COLO668 (cell line): Measurements from ENCODE around the gene GIMAP2.
"Not testable (repeated sequence)": the region's sequence is repeated elsewhere in the genome, so short reads cannot be mapped to it uniquely, and the experiment has no call there.

Experiments used
- DNase-seq: peaks from one replicate; lab custom pipeline; 2025; ENCODE audit not compliant: unreplicated experiment; lab: John Stamatoyannopoulos, UW

Gene GIMAP2

DNA sequence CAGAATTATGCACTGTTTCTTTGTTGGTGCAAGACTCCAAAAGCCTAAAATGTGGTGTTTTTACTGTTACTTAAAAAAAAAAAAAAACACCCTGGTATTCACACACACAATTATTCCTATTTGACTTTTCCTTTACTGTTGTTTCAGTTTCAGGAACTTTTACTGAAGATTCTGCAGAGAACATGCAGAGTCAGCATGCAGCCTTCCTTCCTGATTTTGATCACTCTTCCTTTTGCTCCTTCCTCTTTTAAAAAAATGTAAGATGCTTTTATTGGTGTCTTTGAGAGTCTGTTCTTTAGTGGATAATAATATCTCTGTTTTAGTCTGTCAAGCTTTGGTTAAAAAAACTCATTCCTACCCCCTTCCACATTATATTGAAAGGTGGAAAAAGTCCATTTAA lies 9.2 kb upstream of the GIMAP2 start:
- DNase-seq: not testable (repeated sequence)

DNA sequence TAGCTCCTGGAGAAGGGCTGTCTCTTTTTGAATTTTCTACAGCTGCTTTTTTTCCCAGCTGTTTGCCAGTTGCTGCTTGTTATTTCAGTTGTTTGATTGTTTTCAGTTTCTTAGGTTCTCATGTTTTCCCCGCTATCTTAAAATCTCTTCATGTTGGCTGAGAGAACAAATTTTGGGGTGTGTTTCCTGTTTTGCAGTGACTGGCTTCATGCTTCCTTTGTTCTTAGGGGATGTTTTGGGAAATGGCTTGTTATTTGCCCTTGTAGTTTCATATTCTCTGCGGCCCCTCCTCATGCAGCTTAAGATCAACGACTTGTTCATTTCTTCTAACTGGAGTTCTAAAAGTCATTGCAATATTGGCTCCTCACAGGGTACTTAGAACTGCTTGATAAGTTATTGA lies 8.7 kb upstream of the GIMAP2 start:
- DNase-seq: not testable (repeated sequence)

DNA sequence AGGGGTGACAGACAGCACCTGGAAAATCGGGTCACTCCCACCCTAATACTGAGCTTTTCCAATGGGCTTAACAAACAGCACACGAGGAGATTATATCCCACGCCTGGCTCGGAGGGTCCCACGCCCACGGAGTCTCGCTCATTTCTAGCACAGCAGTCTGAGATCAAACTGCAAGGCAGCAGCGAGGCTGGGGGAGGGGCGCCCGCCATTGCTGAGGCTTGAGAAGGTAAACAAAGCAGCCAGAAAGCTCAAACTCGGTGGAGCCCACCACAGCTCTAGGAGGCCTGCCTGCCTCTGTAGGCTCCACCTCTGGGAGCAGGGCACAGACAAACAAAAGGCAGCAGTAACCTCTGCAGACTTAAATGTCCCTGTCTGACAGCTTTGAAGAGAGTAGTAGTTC lies 6.9 kb upstream of the GIMAP2 start:
- not testable (repeated sequence) for DNase-seq

- not testable (repeated sequence) for DNase-seq
Measured at GRCh38 chr7:150680364-150680763, 5.1 kb upstream of the GIMAP2 start.

- DNase-seq: no peak
Measured at GRCh38 chr7:150686030-150686631, 625 bp downstream of the GIMAP2 start.

- DNase-seq: no peak
Measured at GRCh38 chr7:150688630-150689029, 3.1 kb downstream of the GIMAP2 start.

GRCh38 chr7:150695654-150696053 lies 10.1 kb downstream of the GIMAP2 start:
- DNase-seq: no peak

DNA sequence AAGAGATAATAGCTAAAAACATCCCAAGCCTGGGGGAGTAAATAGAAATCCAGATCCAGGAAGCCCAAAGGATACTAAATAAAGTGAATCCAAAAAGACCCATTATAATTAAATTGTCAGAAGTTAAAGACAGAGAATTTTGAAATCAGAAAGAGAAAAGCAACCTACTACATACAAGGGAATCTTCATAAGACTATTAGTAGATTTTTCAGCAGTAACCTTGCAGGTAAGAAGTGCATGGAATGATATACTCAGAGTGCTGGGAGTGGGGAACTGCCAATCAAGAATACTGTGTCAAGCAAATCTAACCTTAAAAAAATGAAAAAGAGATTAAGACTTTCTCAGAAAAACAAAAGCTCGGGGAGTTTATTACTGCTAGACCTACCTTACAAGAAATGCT lies 17.7 kb downstream of the GIMAP2 start:
- DNase-seq: no peak

DNA sequence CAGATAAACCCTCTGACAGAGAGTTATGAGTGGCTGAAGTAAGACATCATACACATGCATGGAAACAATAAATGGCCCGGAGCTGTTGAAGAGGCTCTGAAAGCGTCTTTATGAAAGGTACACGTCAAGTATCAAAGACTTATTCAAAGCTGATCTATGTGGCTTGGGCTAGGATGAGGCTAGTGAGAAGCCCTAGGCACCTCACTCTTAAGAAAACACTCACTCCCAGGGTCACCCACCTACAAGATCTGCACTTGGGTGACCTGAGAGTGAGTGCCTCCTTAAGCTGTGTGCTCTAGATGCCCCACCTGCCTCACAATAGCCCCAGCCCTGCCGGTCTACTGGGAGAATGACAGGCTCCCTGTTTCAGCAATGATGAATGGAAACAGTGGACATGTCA lies 29.8 kb downstream of the GIMAP2 start:
- no peak for DNase-seq

GRCh38 chr7:150715738-150716137 lies 30.2 kb downstream of the GIMAP2 start:
- DNase-seq: no peak

- no peak for DNase-seq
Measured at GRCh38 chr7:150716368-150716767, 30.9 kb downstream of the GIMAP2 start, which contains the start of gene GIMAP1. Gene GIMAP1, plus strand, starts transcription at chr7:150716613. Its CDS starts 2,435 bp downstream, at chr7:150719048.

GRCh38 chr7:150716939-150717338 lies 31.4 kb downstream of the GIMAP2 start:
- DNase-seq: no peak

DNA sequence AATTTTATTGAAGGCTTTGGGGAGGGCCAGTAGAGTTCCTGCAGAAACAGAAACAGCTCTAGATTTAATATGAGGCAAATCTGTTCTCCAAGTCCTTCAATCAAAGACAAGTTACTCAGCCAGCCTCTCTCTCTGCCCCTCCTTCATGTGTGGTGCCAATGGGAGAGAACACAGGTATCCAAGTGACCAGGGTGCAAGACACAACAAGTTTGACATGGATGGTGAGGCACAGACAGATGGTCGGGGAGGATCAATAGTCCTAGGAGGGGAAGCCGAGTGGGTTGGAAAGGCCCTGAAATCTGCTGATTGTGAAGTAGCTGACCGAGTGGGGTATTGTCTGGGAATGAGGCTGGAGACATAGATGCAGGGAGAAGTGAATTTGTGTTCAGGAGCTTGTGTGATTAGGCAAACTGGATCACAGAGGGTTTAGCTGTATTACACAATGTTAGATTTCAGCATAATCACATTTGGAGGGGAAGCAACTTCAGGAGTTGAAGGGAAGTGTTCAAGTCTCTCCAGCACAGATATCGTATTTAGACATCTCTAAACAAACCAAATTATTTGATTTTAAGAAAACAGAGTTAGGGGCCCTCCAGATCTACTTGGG lies 32.4 kb downstream of the GIMAP2 start:
- DNase-seq: no peak

DNA sequence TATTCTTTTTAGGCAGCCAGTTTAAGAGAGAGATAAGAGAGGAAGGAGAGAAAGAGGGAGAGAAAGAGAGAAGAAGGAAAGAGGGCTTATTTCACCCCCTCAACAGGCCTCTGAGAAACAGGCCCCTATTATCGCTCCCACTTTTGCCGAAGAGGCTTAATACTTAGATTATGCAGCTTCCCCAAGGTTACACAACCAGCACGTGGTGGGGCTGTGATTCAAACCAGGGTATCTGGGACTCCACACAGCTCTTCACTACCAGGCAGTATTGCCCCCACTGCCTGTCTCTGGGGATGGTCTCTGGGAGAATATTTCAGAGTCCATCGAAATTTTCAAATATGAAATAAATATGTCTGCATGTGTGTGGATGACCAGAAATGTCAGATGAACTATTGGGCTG lies 33.9 kb downstream of the GIMAP2 start:
- no peak for DNase-seq

DNA sequence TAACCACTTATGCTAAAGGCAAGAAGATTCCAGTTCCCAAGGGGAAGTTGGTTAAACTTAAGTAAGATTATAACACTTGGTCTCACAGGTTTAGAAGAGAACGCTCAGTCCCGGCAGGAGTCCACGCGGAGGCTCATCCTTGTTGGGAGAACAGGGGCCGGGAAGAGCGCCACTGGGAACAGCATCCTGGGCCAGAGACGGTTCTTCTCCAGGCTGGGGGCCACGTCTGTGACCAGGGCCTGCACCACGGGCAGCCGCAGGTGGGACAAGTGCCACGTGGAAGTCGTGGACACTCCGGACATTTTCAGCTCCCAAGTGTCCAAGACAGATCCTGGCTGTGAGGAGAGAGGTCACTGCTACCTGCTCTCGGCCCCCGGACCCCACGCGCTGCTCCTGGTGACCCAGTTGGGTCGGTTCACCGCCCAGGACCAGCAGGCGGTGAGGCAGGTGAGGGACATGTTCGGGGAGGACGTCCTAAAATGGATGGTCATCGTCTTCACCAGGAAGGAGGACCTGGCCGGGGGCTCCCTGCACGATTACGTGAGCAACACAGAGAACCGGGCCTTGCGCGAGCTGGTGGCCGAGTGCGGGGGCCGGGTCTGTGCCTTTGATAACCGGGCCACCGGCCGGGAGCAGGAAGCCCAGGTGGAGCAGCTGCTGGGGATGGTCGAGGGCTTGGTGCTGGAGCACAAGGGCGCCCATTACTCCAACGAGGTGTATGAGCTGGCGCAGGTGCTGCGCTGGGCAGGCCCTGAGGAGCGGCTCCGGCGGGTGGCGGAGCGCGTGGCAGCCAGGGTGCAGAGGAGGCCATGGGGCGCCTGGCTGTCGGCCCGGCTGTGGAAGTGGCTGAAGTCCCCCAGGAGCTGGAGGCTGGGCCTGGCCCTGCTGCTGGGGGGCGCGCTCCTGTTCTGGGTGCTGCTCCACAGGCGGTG lies 34.7 kb downstream of the GIMAP2 start:
- no peak for DNase-seq

- DNase-seq: no peak
Measured at GRCh38 chr7:150721970-150722373, 36.5 kb downstream of the GIMAP2 start.

- DNase-seq: no peak
Measured at GRCh38 chr7:150722431-150722931, 37.0 kb downstream of the GIMAP2 start.

GRCh38 chr7:150723467-150723866 lies 38.0 kb downstream of the GIMAP2 start:
- DNase-seq: no peak

GRCh38 chr7:150727381-150727780 lies 41.9 kb downstream of the GIMAP2 start:
- DNase-seq: no peak

GRCh38 chr7:150728011-150728410 lies 42.5 kb downstream of the GIMAP2 start:
- no peak for DNase-seq

DNA sequence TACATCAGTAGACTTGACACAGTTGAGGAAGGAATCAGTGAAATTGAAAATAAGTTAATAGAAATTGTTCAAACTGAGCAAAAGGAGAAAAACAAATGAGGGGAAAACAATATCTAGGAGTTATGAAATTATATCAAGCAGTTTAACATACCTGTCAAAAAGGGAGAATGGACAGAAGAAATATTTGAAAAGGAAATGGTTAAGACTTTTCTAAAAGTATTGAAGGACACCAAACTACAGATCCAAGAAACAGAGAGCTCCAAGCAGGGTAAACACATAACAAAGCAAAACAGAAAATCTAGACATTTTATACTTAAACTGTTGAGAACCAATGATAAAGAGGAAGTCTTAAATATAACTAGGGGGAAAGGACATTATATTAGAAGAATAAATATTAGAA lies 43.1 kb downstream of the GIMAP2 start:
- no peak for DNase-seq

DNA sequence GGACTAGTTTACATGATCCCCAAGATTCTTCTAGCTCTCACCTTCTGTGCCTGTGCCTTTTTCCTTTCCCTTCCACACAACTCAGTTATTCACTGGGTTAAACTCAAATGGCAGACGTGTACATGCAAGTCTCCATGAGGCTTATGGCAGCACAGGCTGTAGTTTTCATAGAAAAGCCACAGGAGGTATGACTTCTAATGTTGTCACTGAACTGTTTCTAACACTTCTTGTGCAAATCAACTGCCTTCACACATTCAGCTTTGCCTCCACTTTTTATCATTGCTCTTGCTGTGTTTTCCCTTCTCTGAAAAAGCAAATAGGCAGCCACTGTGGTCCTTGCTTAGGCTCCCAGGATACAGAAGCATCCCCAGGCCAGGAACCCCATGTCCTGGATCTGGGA lies 46.4 kb downstream of the GIMAP2 start:
- DNase-seq: no peak
